GM12878 (cell line): ENCODE data around the gene GNLY. TPM values are rescaled to one million over a fixed set of nuclear protein-coding genes. Genes with fewer than 3 reads are reported as not detected.
A peak's percentile ranks its signal among the peaks of the same experiment; 100 is the strongest.

Experiments
- BHLHE40 ChIP-seq, 2 experiments: fragments of 450-650 bp in 1 of 2; IDR thresholded peaks; 2 replicates each; pipeline ENCODE4 v1.6.1; 2011 to 2017; ENCODE audit warnings: low read depth in 2 of 2, borderline replicate concordance in 1 of 2, improper control_type of control experiment in 1 of 2, low read length in 1 of 2, mild to moderate bottlenecking in 1 of 2
- CHD2 ChIP-seq: IDR thresholded peaks from 2 replicates; pipeline ENCODE4 v1.6.1; 2011; ENCODE audit warnings: low read depth, low read length, improper control_type of control experiment, borderline replicate concordance
- DPF2 ChIP-seq: fragments of 450-650 bp; IDR thresholded peaks from 2 replicates; pipeline ENCODE4 v1.6.1; 2017; ENCODE audit warnings: mild to moderate bottlenecking
- EZH2 ChIP-seq: IDR thresholded peaks from 2 replicates; pipeline ENCODE4 v1.6.1; 2012; ENCODE audit warnings: low read depth, mild to moderate bottlenecking, control low read depth, inconsistent platforms, low read length, borderline replicate concordance; ENCODE audit not compliant: control insufficient read depth
- FOXK2 ChIP-seq: fragments of 450-650 bp; IDR thresholded peaks from 2 replicates; pipeline ENCODE4 v1.6.1; 2017; ENCODE audit warnings: mild to moderate bottlenecking, moderate library complexity
- GABPA ChIP-seq: IDR thresholded peaks from 2 replicates; pipeline ENCODE4 v1.6.1; 2014; ENCODE audit warnings: antibody characterized with exemption, low read depth, mild to moderate bottlenecking, inconsistent platforms
- HDGF ChIP-seq: fragments of 450-650 bp; IDR thresholded peaks from 2 replicates; pipeline ENCODE4 v1.6.1; 2016; ENCODE audit warnings: antibody characterized with exemption
- IKZF1 ChIP-seq: fragments of 450-650 bp; conservative IDR thresholded peaks from 2 replicates; pipeline ENCODE4 v1.6.1; 2017; ENCODE audit warnings: antibody characterized with exemption, mild to moderate bottlenecking
- IRF5 ChIP-seq: fragments of 450-650 bp; IDR thresholded peaks from 2 replicates; pipeline ENCODE4 v1.6.1; 2017; ENCODE audit warnings: borderline replicate concordance
- MLLT1 ChIP-seq: fragments of 450-650 bp; IDR thresholded peaks from 2 replicates; pipeline ENCODE4 v1.6.1; 2016; ENCODE audit warnings: mild to moderate bottlenecking
- MTA2 ChIP-seq: fragments of 450-650 bp; IDR thresholded peaks from 2 replicates; pipeline ENCODE4 v1.6.1; 2016; ENCODE audit warnings: low read depth, mild to moderate bottlenecking, moderate library complexity
- NR2F1 ChIP-seq: fragments of 450-650 bp; conservative IDR thresholded peaks from 2 replicates; pipeline ENCODE4 v1.6.1; 2017; ENCODE audit warnings: mild to moderate bottlenecking
- POLR2AphosphoS2 ChIP-seq: IDR thresholded peaks from 2 replicates; pipeline ENCODE4 v1.6.1; 2011; ENCODE audit warnings: low read depth, mild to moderate bottlenecking, low read length, improper control_type of control experiment, moderate library complexity
- POU2F2 ChIP-seq: IDR thresholded peaks from 3 replicates; pipeline ENCODE4 v1.6.1; 2011; ENCODE audit warnings: low read depth, mild to moderate bottlenecking, low read length, borderline replicate concordance
- RELB ChIP-seq: fragments of 450-650 bp; IDR thresholded peaks from 2 replicates; pipeline ENCODE4 v1.6.1; 2017; ENCODE audit warnings: low read depth, mild to moderate bottlenecking, moderate library complexity
- REST ChIP-seq: IDR thresholded peaks from 2 replicates; pipeline ENCODE4 v1.6.1; 2012; ENCODE audit warnings: mild to moderate bottlenecking, low read depth, low read length
- RUNX3 ChIP-seq: IDR thresholded peaks from 2 replicates; pipeline ENCODE4 v1.6.1; 2012; ENCODE audit warnings: low read length, inconsistent platforms
- SPI1 ChIP-seq: IDR thresholded peaks from 2 replicates; pipeline ENCODE4 v1.6.1; 2011; ENCODE audit warnings: low read depth, mild to moderate bottlenecking, low read length, moderate library complexity, borderline replicate concordance; ENCODE audit not compliant: insufficient read depth
- SREBF1 ChIP-seq: IDR thresholded peaks from 2 replicates; pipeline ENCODE4 v1.6.1; 2012; ENCODE audit warnings: mild to moderate bottlenecking, low read length
- TBL1XR1 ChIP-seq: IDR thresholded peaks from 2 replicates; pipeline ENCODE4 v1.6.1; 2012; ENCODE audit warnings: low read depth, low read length, improper control_type of control experiment
- USF2 ChIP-seq: IDR thresholded peaks from 2 replicates; pipeline ENCODE4 v1.6.1; 2011; ENCODE audit warnings: low read depth, low read length, improper control_type of control experiment, borderline replicate concordance
- YBX1 ChIP-seq: fragments of 450-650 bp; IDR thresholded peaks from 2 replicates; pipeline ENCODE4 v1.6.1; 2016; ENCODE audit warnings: antibody characterized with exemption
- YY1 ChIP-seq: IDR thresholded peaks from 2 replicates; pipeline ENCODE4 v1.6.1; 2011; ENCODE audit warnings: low read depth, mild to moderate bottlenecking, low read length
- polyA plus RNA-seq, 11 experiments: library from polyadenylated mRNA; depleted of rRNA in 4 of 11; unstranded in 6 of 11; stranded (reverse) in 5 of 11; fragments of >200 nt; fragmentation: Nextera tagmentation in 4 of 11; fragmentation: Illumina TruSeq in 1 of 11; extraction: Ambion mirVana in 4 of 11; extraction: Trizol in 1 of 11; gene quantifications; 1 replicate in 1 of 11; 2 replicates in 10 of 11; pipeline versions ENCODE4 v1.2.1 to v1.2.3, GENCODE V29; 2011 to 2016; ENCODE audit warnings: inconsistent platforms in 2 of 11, missing spikeins in 2 of 11, low read depth in 1 of 11
- total RNA-seq, 4 experiments: library from RNA; depleted of rRNA in 3 of 4; stranded (reverse); fragments of >200 nt in 3 of 4; fragmentation: Illumina TruSeq in 1 of 4; extraction: Trizol in 1 of 4; gene quantifications; 2 replicates each; pipeline versions ENCODE4 v1.2.1 to v1.2.3, GENCODE V29; 2013 to 2021

GNLY gene
- total and polyA plus RNA-seq, 10 of the 15 experiments (the other 5 are each of a cell fraction or from before 2014, with no cell fraction given) = 0.18 to 0.42 TPM; not detected in 8

GRCh38 chr2:85707304-85707703, 13.1 kb downstream of the GNLY start (continued):
- TF ChIP-seq SPI1 (no peak), TBL1XR1 (0 out of 2 replicates have a peak, but pooled peaks have one; percentile 19), NR2F1 (0 out of 2 replicates have a peak, but pooled peaks have one; percentile 21), IRF5 (no peak), IKZF1 (0 out of 2 replicates have a peak, but pooled peaks have one; percentile 40), POLR2AphosphoS2 (no peak), REST (no peak), YBX1 (no peak), YY1 (0 out of 2 replicates have a peak, but pooled peaks have one; percentile 26), BHLHE40 (IDR thresholded peaks at IDR 0.05; ENCODE audit: borderline replicate concordance in 1 of 2, low read depth in 2 of 2, low read length in 1 of 2) (peak; percentile 56 to 77; a peak in 3 of 4 replicates), RELB (peak; percentile 35; the same call in 1 of the 2 replicates), DPF2 (peak; percentile 57; the same call in 1 of the 2 replicates), USF2 (no peak), GABPA (no peak), CHD2 (no peak), FOXK2 (peak; percentile 83), SREBF1 (no peak), EZH2 (no peak), MTA2 (peak; percentile 53; the same call in 1 of the 2 replicates), RUNX3 (peak; percentile 91), MLLT1 (no peak), HDGF (no peak), POU2F2 (no peak)
